Neutrophil (primary cell): ENCODE measurements around the gene PAOX.

Source experiments
- H3K27ac ChIP-seq: fragments of 200-600 bp; sonication (generic); 2 replicates; pipeline ENCODE4 v1.5.1; 2016; ENCODE audit warnings: mild to moderate bottlenecking, moderate library complexity
- H3K27me3 ChIP-seq: fragments of 200-600 bp; sonication (generic); 2 replicates; pipeline ENCODE4 v1.6.0; 2016; ENCODE audit warnings: mild to moderate bottlenecking
- H3K36me3 ChIP-seq: fragments of 200-600 bp; sonication (generic); 2 replicates; pipeline ENCODE4 v1.5.1; 2017
- H3K4me1 ChIP-seq, 2 experiments: fragments of 200-600 bp in 1 of 2; sonication (generic) in 1 of 2; 1 replicate in 1 of 2; 2 replicates in 1 of 2; pipeline versions ENCODE4 v1.5.1 to v1.6.1; 2013 to 2016; ENCODE audit warnings: low read depth in 1 of 2, low read length in 1 of 2, mild to moderate bottlenecking in 1 of 2, moderate library complexity in 1 of 2; ENCODE audit not compliant: control insufficient read depth in 1 of 2, insufficient read depth in 1 of 2
- H3K4me3 ChIP-seq, 2 experiments: fragments of 200-600 bp in 1 of 2; sonication (generic) in 1 of 2; 1 replicate in 1 of 2; 2 replicates in 1 of 2; pipeline ENCODE4 v1.5.1; 2013 to 2016; ENCODE audit warnings: low read depth in 1 of 2, low read length in 1 of 2, mild to moderate bottlenecking in 1 of 2, moderate library complexity in 1 of 2
- H3K9me3 ChIP-seq: fragments of 200-600 bp; sonication (generic); 2 replicates; pipeline ENCODE4 v1.5.1; 2016
- CTCF ChIP-seq: fragments of 200-600 bp; sonication (generic); IDR thresholded peaks from 2 replicates; pipeline ENCODE4 v1.5.1; 2016; ENCODE audit warnings: antibody characterized with exemption

PAOX gene

DNA sequence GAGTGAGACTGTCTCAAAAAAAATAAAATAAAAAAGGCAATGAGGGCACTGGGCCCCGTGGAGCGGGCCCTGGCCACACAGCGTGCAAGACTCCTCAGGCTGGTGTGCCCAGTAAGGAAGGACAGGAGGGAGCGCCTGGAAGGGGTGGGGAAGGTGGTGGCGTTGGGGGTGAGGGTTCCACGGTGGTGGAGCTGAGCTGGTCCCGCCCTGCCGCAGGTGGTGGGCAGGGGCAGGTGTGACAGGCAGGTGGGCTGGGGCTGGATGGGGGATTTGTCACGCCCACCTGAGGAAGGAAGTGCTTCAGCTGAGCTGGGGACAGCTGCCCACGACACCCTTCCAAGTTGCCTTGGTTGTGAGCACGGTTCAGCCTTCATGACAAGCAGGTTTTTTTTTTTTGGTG, 32.6 kb upstream of the PAOX start:
- Histone ChIP-seq H3K9me3 (no peaks in the 10 kb centered on the region), H3K4me3 (no peak overlapping the region), H3K27me3 (peaks cover 94% of the 10 kb centered on the region), H3K4me1 (no peaks in the 10 kb centered on the region), H3K36me3 (no peaks in the 10 kb centered on the region), H3K27ac (no peak overlapping the region)
- no peak for TF ChIP-seq CTCF

GRCh38 chr10:133347710-133348517, 31.1 kb upstream of the PAOX start:
- peaks cover 88% of the 10 kb centered on the region for H3K27me3 ChIP-seq
- no peaks in the 10 kb centered on the region for H3K4me1 ChIP-seq
- no peak overlapping the region for H3K4me3 ChIP-seq
- H3K27ac ChIP-seq = no peak overlapping the region
- no peaks in the 10 kb centered on the region for H3K36me3 ChIP-seq
- no peak for TF ChIP-seq CTCF
- H3K9me3 ChIP-seq = no peaks in the 10 kb centered on the region

DNA sequence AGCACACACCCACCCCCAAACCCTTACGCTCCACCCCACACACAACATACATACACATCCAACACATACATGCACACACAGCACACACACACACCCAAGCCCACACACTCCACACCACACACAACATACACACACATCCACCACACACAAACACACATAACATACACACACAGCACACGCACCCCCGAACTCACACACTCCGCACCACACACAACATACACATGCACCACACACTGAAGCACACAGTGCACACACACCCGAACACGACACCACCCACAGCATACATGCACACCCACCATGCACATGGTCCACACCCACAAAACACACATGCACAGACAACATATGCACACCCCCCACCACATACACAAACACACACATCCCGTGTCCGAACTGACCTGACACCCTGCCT, 29.9 kb upstream of the PAOX start:
- TF ChIP-seq CTCF = no peak
- Histone ChIP-seq H3K4me1 (no peaks in the 10 kb centered on the region), H3K9me3 (no peaks in the 10 kb centered on the region), H3K36me3 (no peaks in the 10 kb centered on the region), H3K4me3 (no peak overlapping the region), H3K27ac (no peak overlapping the region), H3K27me3 (peaks cover 78% of the 10 kb centered on the region)

DNA sequence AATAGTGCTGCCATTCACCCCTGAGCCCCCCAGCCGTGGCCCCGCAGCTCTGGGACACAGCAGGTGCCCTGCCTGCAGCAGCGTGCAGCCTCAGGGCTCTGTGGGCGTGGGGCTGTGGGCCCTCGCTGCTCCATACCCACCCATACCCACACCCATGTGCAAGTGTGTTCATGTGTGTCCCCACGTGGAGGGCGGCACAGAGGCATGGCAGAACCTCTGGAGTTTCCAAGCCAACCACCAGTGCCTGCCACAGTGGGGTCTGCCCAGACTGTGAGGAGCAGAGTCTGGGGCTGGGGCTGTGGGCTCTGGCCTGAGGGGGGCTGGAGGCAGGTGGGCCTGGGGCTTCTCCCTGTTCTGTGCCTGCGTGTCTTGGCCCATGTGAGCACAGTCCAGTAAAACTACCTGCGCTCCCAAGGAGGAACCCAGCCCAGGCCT, 29.5 kb upstream of the PAOX start:
- no peak overlapping the region for H3K4me3 ChIP-seq
- no peaks in the 10 kb centered on the region for H3K36me3 ChIP-seq
- no peak overlapping the region for H3K27ac ChIP-seq
- no peak for TF ChIP-seq CTCF
- no peaks in the 10 kb centered on the region for H3K9me3 ChIP-seq
- no peaks in the 10 kb centered on the region for H3K4me1 ChIP-seq
- H3K27me3 ChIP-seq = peaks cover 74% of the 10 kb centered on the region

DNA sequence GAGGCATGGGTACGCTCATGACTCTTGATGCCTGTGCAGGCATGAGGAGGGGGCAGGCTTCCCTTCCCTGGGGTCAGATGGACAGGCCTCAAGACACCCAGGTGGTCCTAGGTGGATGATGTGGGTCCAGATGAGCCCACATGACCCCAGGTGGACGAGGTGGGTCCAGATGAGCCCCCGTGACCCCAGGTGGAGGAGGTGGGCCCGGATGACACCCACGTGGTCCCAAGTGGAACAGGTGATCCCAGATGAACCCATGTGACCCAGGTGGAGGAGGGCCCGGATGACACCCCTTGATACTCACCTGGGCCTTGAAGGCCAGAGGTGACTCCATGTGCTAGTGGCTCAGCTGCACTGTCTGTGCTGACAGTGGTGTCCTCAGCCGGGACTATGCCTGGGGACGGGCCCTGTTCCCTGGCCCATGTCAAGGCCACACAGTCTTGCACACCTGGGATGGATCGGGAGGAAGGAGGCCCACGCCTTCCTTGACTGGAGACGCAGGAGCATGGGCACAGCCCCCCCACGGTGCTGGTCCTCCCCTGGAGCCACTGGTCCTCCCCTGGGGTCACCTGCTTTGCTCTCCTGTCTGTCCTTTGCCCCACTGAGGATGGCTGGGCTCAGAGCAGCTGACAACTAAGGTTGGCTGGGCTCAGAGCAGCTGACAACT, 28.6 kb upstream of the PAOX start:
- Histone ChIP-seq H3K36me3 (no peaks in the 10 kb centered on the region), H3K9me3 (no peaks in the 10 kb centered on the region), H3K4me1 (no peaks in the 10 kb centered on the region), H3K27me3 (peaks cover 71% of the 10 kb centered on the region), H3K4me3 (no peak overlapping the region), H3K27ac (no peak overlapping the region)
- no peak for TF ChIP-seq CTCF
